GM23248 (cell line): ENCODE data around the gene SHISA9. TPM values are rescaled to one million over a fixed set of nuclear protein-coding genes. Genes with fewer than 3 reads are reported as not detected.
A peak's percentile ranks its signal among the peaks of the same experiment; 100 is the strongest.

ENCODE experiments used
- DNase-seq: peaks from one replicate; pipeline ENCODE4 v3.0.0-alpha.2; 2015
- H2AFZ ChIP-seq: fragments of 200-600 bp; sonication (generic); 2 replicates; pipeline ENCODE4 v1.6.1; 2016; ENCODE audit warnings: antibody characterized with exemption
- H3F3A ChIP-seq: fragments of 200-600 bp; sonication (generic); 2 replicates; pipeline ENCODE4 v1.6.1; 2016; ENCODE audit warnings: mild to moderate bottlenecking, antibody characterized with exemption, mixed run types; ENCODE audit not compliant: insufficient read depth
- H3K27ac ChIP-seq: fragments of 200-600 bp; sonication (generic); 2 replicates; pipeline ENCODE4 v1.5.1; 2016; ENCODE audit warnings: mild to moderate bottlenecking
- H3K27me3 ChIP-seq: fragments of 200-600 bp; sonication (generic); replicated peaks from 2 replicates; pipeline ENCODE4 v1.6.1; 2016; ENCODE audit warnings: mild to moderate bottlenecking; ENCODE audit not compliant: insufficient read depth
- H3K36me3 ChIP-seq: fragments of 200-600 bp; sonication (generic); 2 replicates; pipeline ENCODE4 v1.6.1; 2016; ENCODE audit warnings: low read depth, mild to moderate bottlenecking
- H3K4me1 ChIP-seq: fragments of 200-600 bp; sonication (generic); 2 replicates; pipeline ENCODE4 v1.6.1; 2016; ENCODE audit warnings: mild to moderate bottlenecking; ENCODE audit not compliant: insufficient read depth
- H3K4me2 ChIP-seq: fragments of 200-600 bp; sonication (generic); one replicate; pipeline ENCODE4 v1.6.1; 2016; ENCODE audit warnings: mild to moderate bottlenecking; ENCODE audit not compliant: unreplicated experiment
- H3K4me3 ChIP-seq: fragments of 200-600 bp; sonication (generic); 2 replicates; pipeline ENCODE4 v1.5.1; 2016; ENCODE audit warnings: mild to moderate bottlenecking
- H3K79me2 ChIP-seq: fragments of 200-600 bp; sonication (generic); 2 replicates; pipeline ENCODE4 v1.6.1; 2016; ENCODE audit warnings: mild to moderate bottlenecking; ENCODE audit not compliant: insufficient read depth
- H3K9ac ChIP-seq: fragments of 200-600 bp; sonication (generic); 2 replicates; pipeline ENCODE4 v1.6.1; 2016; ENCODE audit warnings: mild to moderate bottlenecking
- H3K9me2 ChIP-seq: fragments of 200-600 bp; sonication (generic); 2 replicates; pipeline ENCODE4 v1.6.1; 2016; ENCODE audit warnings: mixed run types, mild to moderate bottlenecking, moderate library complexity; ENCODE audit not compliant: insufficient read depth
- H3K9me3 ChIP-seq: fragments of 200-600 bp; sonication (generic); one replicate; pipeline ENCODE4 v1.6.1; 2017; ENCODE audit warnings: low read depth
- H4K20me1 ChIP-seq: fragments of 200-600 bp; sonication (generic); 2 replicates; pipeline ENCODE4 v1.6.0; 2016; ENCODE audit not compliant: insufficient read depth
- EZH2 ChIP-seq: fragments of 200-600 bp; sonication (generic); IDR thresholded peaks from 2 replicates; pipeline ENCODE4 v1.6.1; 2018; ENCODE audit warnings: antibody characterized with exemption, mild to moderate bottlenecking; ENCODE audit not compliant: insufficient read depth, poor library complexity, severe bottlenecking
- EZH2phosphoT487 ChIP-seq: fragments of 200-600 bp; sonication (generic); IDR thresholded peaks from 2 replicates; pipeline ENCODE4 v1.6.1; 2018; ENCODE audit warnings: antibody characterized with exemption, moderate library complexity, mild to moderate bottlenecking, low read depth; ENCODE audit not compliant: insufficient read depth
- WGBS, 2 experiments: methylation state at CpG; one replicate each; pipeline ENCODE4 v1.1.6; 2015 to 2017; ENCODE audit warnings: low lambda C conversion rate in 2 of 2, low coverage in 1 of 2; ENCODE audit errors: missing lambda C conversion rate in 2 of 2; 5-methylcytosine and 5-hydroxymethylcytosine counted together
- in situ Hi-C: fragments of 300-500 bp; cut with MboI; formaldehyde crosslinking; loops from 2 replicates; pipeline ENCODE4 v1.15.0; 2020
- polyA plus RNA-seq: library from polyadenylated mRNA; unstranded; fragments of >200 nt; fragmentation: Nextera tagmentation; extraction: Ambion mirVana; gene quantifications from 2 replicates; pipeline ENCODE4 v1.2.1, GENCODE V29; 2016
- total RNA-seq: library from RNA; depleted of rRNA; stranded (reverse); fragments of >200 nt; shearing (Covaris generic); gene quantifications from 2 replicates; pipeline ENCODE4 v1.2.3, GENCODE V29; 2014

SHISA9 gene
- total and polyA plus RNA-seq, 2 experiments from 2014 or later, result not detected

GRCh38 chr16:13032911-13033310 is 131.5 kb downstream of the SHISA9 start:
- Histone ChIP-seq H3K79me2 (no peaks in the 10 kb centered on the region), H2AFZ (no peak overlapping the region), H3K4me3 (no peak overlapping the region), H3K36me3 (no peaks in the 10 kb centered on the region), H3K4me2 (no peak overlapping the region), H4K20me1 (no peaks in the 10 kb centered on the region), H3K9me2 (no peaks in the 10 kb centered on the region), H3F3A (no peaks in the 10 kb centered on the region), H3K9ac (no peak overlapping the region), H3K9me3 (no peaks in the 10 kb centered on the region), H3K4me1 (no peaks in the 10 kb centered on the region), H3K27ac (no peak overlapping the region), H3K27me3 (no peaks in the 10 kb centered on the region)
- WGBS, 2 experiments, result 12 to 16% methylated on average over 5 of the region's 5 CpGs
- TF ChIP-seq EZH2 (no peak), EZH2phosphoT487 (no peak)
- no peak for DNase-seq
- in situ Hi-C loops, result no loop called here

- Histone ChIP-seq H3K9me2 (no peaks in the 10 kb centered on the region), H3K9me3 (no peaks in the 10 kb centered on the region), H3K79me2 (no peaks in the 10 kb centered on the region), H3K4me1 (no peaks in the 10 kb centered on the region), H3F3A (no peaks in the 10 kb centered on the region), H3K4me3 (no peak overlapping the region), H3K4me2 (no peak overlapping the region), H3K27ac (no peak overlapping the region), H3K9ac (no peak overlapping the region), H3K36me3 (no peaks in the 10 kb centered on the region), H3K27me3 (no peaks in the 10 kb centered on the region), H4K20me1 (no peaks in the 10 kb centered on the region), H2AFZ (no peak overlapping the region)
- in situ Hi-C loops, result no loop called here
- WGBS, 2 experiments, result 2% methylated on average over 4 of the region's 4 CpGs
- TF ChIP-seq EZH2phosphoT487 (no peak), EZH2 (no peak)
- peak; percentile 55 for DNase-seq
These were observed 135.2 kb downstream of the SHISA9 start for GRCh38 chr16:13036600-13036999.

GRCh38 chr16:13038591-13038990 is 137.2 kb downstream of the SHISA9 start:
- H3F3A ChIP-seq, result no peaks in the 10 kb centered on the region
- no peaks in the 10 kb centered on the region for H3K79me2 ChIP-seq
- WGBS, 2 experiments, result 16 to 21% methylated on average over 3 of the region's 3 CpGs
- no peak for DNase-seq
- H3K4me3 ChIP-seq, result no peak overlapping the region
- H3K9ac ChIP-seq, result no peak overlapping the region
- no peak overlapping the region for H3K4me2 ChIP-seq
- no peak for TF ChIP-seq EZH2
- TF ChIP-seq EZH2phosphoT487, result no peak
- no peaks in the 10 kb centered on the region for H3K4me1 ChIP-seq
- H3K27me3 ChIP-seq, result no peaks in the 10 kb centered on the region
- no peaks in the 10 kb centered on the region for H3K9me2 ChIP-seq
- H3K9me3 ChIP-seq, result no peaks in the 10 kb centered on the region
- in situ Hi-C loops, result no loop called here
- H2AFZ ChIP-seq, result no peak overlapping the region
- H3K36me3 ChIP-seq, result no peaks in the 10 kb centered on the region
- H3K27ac ChIP-seq, result no peak overlapping the region
- no peaks in the 10 kb centered on the region for H4K20me1 ChIP-seq

- in situ Hi-C loops, result no loop called here
- Histone ChIP-seq H3K79me2 (no peaks in the 10 kb centered on the region), H3K9ac (no peak overlapping the region), H4K20me1 (no peaks in the 10 kb centered on the region), H3K9me2 (no peaks in the 10 kb centered on the region), H3K27me3 (no peaks in the 10 kb centered on the region), H3F3A (no peaks in the 10 kb centered on the region), H3K4me1 (no peaks in the 10 kb centered on the region), H2AFZ (no peak overlapping the region), H3K9me3 (no peaks in the 10 kb centered on the region), H3K4me3 (no peak overlapping the region), H3K36me3 (no peaks in the 10 kb centered on the region), H3K4me2 (no peak overlapping the region), H3K27ac (no peak overlapping the region)
- 0% methylated on average over 2 of the region's 2 CpGs for WGBS, 2 experiments
- TF ChIP-seq EZH2phosphoT487 (no peak), EZH2 (no peak)
- DNase-seq, result no peak
These were observed 138.1 kb downstream of the SHISA9 start for GRCh38 chr16:13039526-13039925.

- Histone ChIP-seq H3K9ac (no peak overlapping the region), H3K4me2 (no peak overlapping the region), H3K79me2 (no peaks in the 10 kb centered on the region), H3K36me3 (no peaks in the 10 kb centered on the region), H3K27ac (no peak overlapping the region), H2AFZ (no peak overlapping the region), H4K20me1 (no peaks in the 10 kb centered on the region), H3K27me3 (no peaks in the 10 kb centered on the region), H3F3A (no peaks in the 10 kb centered on the region), H3K9me2 (no peaks in the 10 kb centered on the region), H3K4me1 (no peaks in the 10 kb centered on the region), H3K4me3 (no peak overlapping the region), H3K9me3 (no peaks in the 10 kb centered on the region)
- no peak for DNase-seq
- in situ Hi-C loops, result no loop called here
- TF ChIP-seq EZH2phosphoT487 (no peak), EZH2 (no peak)
- WGBS, 2 experiments, result 4 to 6% methylated on average over 1 of the region's 1 CpG
These were observed 139.8 kb downstream of the SHISA9 start for GRCh38 chr16:13041180-13041579.
